Activated naive CD4-positive, alpha-beta T cell treated with anti-CD3 and anti-CD28 coated beads for 36 hours (primary cell): ENCODE data around the gene LHFPL6. TPM values are rescaled to one million over a fixed set of nuclear protein-coding genes. Genes with fewer than 3 reads are reported as not detected.

Experiments used
- CTCF ChIA-PET: fragments of 350-600 bp; sonication (Branson Sonifier 250); formaldehyde crosslinking; loops from one replicate; lab custom pipeline; 2021; ENCODE audit warnings: antibody characterized with exemption; lab: Charles Lee
- DNase-seq: peaks from one replicate; pipeline ENCODE4 v3.0.0-alpha.2; 2020
- H3K27ac Mint-ChIP-seq: one replicate; pipeline ENCODE4 v1.8.0; 2021; ENCODE audit warnings: mild to moderate bottlenecking, mixed read lengths
- H3K27me3 Mint-ChIP-seq: one replicate; pipeline ENCODE4 v1.8.0; 2021; ENCODE audit warnings: low read depth, mixed read lengths
- H3K36me3 Mint-ChIP-seq: one replicate; pipeline ENCODE4 v1.8.0; 2021; ENCODE audit warnings: low read depth, mixed read lengths
- H3K4me1 Mint-ChIP-seq: one replicate; pipeline ENCODE4 v1.8.0; 2021; ENCODE audit warnings: low read depth, mixed read lengths
- H3K4me3 Mint-ChIP-seq: one replicate; pipeline ENCODE4 v1.8.0; 2021; ENCODE audit warnings: mild to moderate bottlenecking, moderate library complexity, mixed read lengths
- H3K9me3 Mint-ChIP-seq: one replicate; pipeline ENCODE4 v1.8.0; 2021; ENCODE audit warnings: mixed read lengths
- intact Hi-C: fragments of 100-400 bp; cut with micrococcal nuclease; formaldehyde crosslinking; loops from one replicate; pipeline ENCODE4 v1.15.1; 2023
- total RNA-seq, 2 experiments: library from RNA; stranded (reverse); gene quantifications; one replicate each; pipeline ENCODE4 v1.2.3, GENCODE V29; 2021

LHFPL6 gene
- total RNA-seq, 2 experiments from 2014 or later, result 1.2 to 1.5 TPM

- Mint-ChIP-seq H3K36me3 (no peaks in the 10 kb centered on the region), H3K9me3 (no peaks in the 10 kb centered on the region), H3K4me1 (no peaks in the 10 kb centered on the region), H3K27ac (no peak overlapping the region), H3K4me3 (no peak overlapping the region), H3K27me3 (peaks cover 13% of the 10 kb centered on the region)
- intact Hi-C loops, result no loop called here
- no peak for DNase-seq
- CTCF ChIA-PET, result interaction anchor here (1.5 kb wide), 1 partner anchor 9 kb away, joined by 4 read pairs; no protein-coding TSS in a partner anchor
Measured at GRCh38 chr13:39469676-39470075, 133.3 kb downstream of the LHFPL6 start.

DNA sequence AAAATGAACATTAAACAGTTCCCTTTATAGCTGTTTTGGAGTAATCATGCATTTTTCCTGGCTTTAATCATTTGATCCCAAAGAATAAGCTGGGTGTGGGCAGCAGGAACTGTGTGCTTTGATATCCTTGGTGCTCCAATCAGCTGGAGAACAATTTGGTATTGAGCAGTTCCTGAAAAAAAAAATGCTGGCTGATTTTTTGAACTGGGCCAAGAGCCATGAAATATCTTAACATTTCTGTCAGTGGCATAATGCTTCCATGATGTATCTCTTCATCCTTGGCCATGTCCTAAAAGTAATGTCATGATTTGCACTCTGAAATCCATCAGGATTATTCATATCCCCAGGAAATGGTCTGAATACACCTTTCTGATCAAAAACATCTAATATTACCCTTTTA is 134.7 kb downstream of the LHFPL6 start:
- Mint-ChIP-seq H3K27me3 (peaks cover 13% of the 10 kb centered on the region), H3K4me3 (no peak overlapping the region), H3K27ac (no peak overlapping the region), H3K9me3 (no peaks in the 10 kb centered on the region), H3K36me3 (no peaks in the 10 kb centered on the region), H3K4me1 (no peaks in the 10 kb centered on the region)
- CTCF ChIA-PET, result interaction anchor here (1.5 kb wide), 1 partner anchor 11 kb away, joined by 4 read pairs; no protein-coding TSS in a partner anchor
- DNase-seq, result no peak
- intact Hi-C loops, result no loop called here

- no peak for DNase-seq
- CTCF ChIA-PET, result no interaction called here
- Mint-ChIP-seq H3K4me3 (no peak overlapping the region), H3K36me3 (no peaks in the 10 kb centered on the region), H3K4me1 (no peaks in the 10 kb centered on the region), H3K27ac (no peak overlapping the region), H3K27me3 (peaks cover 11% of the 10 kb centered on the region), H3K9me3 (no peaks in the 10 kb centered on the region)
- intact Hi-C loops, result no loop called here
Measured at GRCh38 chr13:39463611-39464010, 139.4 kb downstream of the LHFPL6 start.

- intact Hi-C loops, result no loop called here
- Mint-ChIP-seq H3K4me3 (no peak overlapping the region), H3K27ac (no peak overlapping the region), H3K4me1 (no peaks in the 10 kb centered on the region), H3K27me3 (peaks cover 15% of the 10 kb centered on the region), H3K9me3 (no peaks in the 10 kb centered on the region), H3K36me3 (no peaks in the 10 kb centered on the region)
- CTCF ChIA-PET, result no interaction called here
- DNase-seq, result no peak
Measured at GRCh38 chr13:39462906-39463305, 140.1 kb downstream of the LHFPL6 start.

GRCh38 chr13:39462428-39462827 is 140.6 kb downstream of the LHFPL6 start:
- intact Hi-C loops, result no loop called here
- no peaks in the 10 kb centered on the region for H3K36me3 Mint-ChIP-seq
- CTCF ChIA-PET, result no interaction called here
- no peaks in the 10 kb centered on the region for H3K9me3 Mint-ChIP-seq
- peaks cover 15% of the 10 kb centered on the region for H3K27me3 Mint-ChIP-seq
- H3K4me1 Mint-ChIP-seq, result no peaks in the 10 kb centered on the region
- H3K4me3 Mint-ChIP-seq, result no peak overlapping the region
- no peak for DNase-seq
- H3K27ac Mint-ChIP-seq, result no peak overlapping the region

DNA sequence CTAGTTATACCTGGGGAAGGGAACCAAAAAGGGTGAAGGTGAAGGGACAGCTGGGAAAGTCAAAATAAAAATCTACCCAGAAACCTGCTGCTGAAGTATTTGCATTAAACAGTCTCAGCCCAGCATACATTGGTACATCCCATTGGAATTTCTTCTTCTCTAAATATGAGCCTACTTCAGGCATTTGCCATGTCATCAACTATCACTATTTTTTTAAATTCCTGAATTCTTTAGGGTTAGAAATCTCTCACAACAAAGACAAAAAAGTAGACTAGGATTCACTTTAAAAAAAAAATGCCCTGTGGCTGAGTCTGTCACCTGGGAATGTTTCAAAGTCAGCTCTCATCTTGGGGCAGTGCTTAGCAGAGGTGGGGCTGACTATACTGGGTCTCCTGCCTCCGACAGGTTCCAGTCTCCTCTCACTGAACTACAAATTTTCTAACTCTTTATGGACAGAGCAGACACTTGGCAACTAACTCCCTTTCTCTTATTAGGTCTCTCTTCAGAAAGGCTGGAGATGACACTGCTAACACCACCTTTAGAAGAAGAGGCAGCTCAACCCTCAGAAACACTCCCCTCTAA is 141.2 kb downstream of the LHFPL6 start:
- CTCF ChIA-PET, result no interaction called here
- H3K27me3 Mint-ChIP-seq, result peaks cover 10% of the 10 kb centered on the region

DNA sequence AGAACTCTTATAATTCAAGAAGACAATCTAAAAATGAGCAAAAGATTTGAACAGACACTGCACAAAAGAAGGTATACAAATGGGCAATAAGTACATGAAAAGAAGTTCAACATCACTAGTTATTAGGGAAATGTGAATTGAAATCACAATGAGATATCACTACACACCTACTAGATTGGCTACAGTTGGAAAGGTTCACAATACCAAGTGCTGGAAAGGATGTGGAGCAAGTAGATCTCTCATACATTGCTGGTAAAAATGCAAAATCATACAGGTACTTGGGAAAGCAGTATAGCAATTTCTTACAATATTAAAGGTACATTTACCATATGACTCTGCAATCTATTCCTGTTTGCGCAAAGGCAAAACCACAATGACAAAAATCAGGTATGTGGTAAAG is 145.7 kb downstream of the LHFPL6 start:
- Mint-ChIP-seq H3K27me3 (peaks cover 13% of the 10 kb centered on the region), H3K9me3 (peaks cover 3% of the 10 kb centered on the region), H3K4me1 (no peaks in the 10 kb centered on the region), H3K27ac (no peak overlapping the region), H3K36me3 (no peaks in the 10 kb centered on the region), H3K4me3 (no peak overlapping the region)
- CTCF ChIA-PET, result no interaction called here
- intact Hi-C loops, result no loop called here
- no peak for DNase-seq

More for the DNA sequence above, 141.2 kb downstream of the LHFPL6 start:
- Mint-ChIP-seq H3K36me3 (no peaks in the 10 kb centered on the region), H3K4me1 (no peaks in the 10 kb centered on the region), H3K4me3 (no peak overlapping the region), H3K27ac (no peak overlapping the region), H3K9me3 (peaks cover 3% of the 10 kb centered on the region)
- intact Hi-C loops, result no loop called here
- no peak for DNase-seq

- intact Hi-C loops, result no loop called here
- Mint-ChIP-seq H3K27me3 (peaks cover 17% of the 10 kb centered on the region), H3K9me3 (peaks cover 3% of the 10 kb centered on the region), H3K4me1 (no peaks in the 10 kb centered on the region), H3K27ac (no peak overlapping the region), H3K36me3 (no peaks in the 10 kb centered on the region), H3K4me3 (no peak overlapping the region)
- DNase-seq, result no peak
- CTCF ChIA-PET, result no interaction called here
Measured at GRCh38 chr13:39455521-39456175, 147.3 kb downstream of the LHFPL6 start.

GRCh38 chr13:39452834-39453233 is 150.2 kb downstream of the LHFPL6 start:
- DNase-seq, result no peak
- Mint-ChIP-seq H3K9me3 (peaks cover 3% of the 10 kb centered on the region), H3K4me3 (no peak overlapping the region), H3K4me1 (no peaks in the 10 kb centered on the region), H3K27me3 (peaks cover 14% of the 10 kb centered on the region), H3K27ac (no peak overlapping the region), H3K36me3 (no peaks in the 10 kb centered on the region)
- intact Hi-C loops, result no loop called here
- CTCF ChIA-PET, result no interaction called here

DNA sequence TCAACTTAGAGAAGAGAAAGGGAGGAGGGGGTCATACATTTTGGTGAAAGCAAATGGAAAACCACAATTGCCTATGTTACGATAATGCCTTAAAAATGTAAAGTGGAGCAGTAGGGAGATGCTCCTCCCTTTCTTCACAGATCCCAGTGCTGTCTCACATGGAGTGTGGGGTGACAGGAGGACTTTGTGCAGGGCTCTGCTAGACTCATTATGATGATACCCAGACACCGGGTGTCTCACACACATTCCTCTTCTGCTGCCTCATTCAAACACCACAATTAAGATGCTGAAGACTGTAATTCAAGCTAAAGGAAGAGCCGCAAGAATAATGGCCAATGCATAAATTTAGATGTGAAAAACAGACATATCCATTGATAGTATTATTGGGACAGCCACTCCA is 150.6 kb downstream of the LHFPL6 start:
- peaks cover 14% of the 10 kb centered on the region for H3K27me3 Mint-ChIP-seq
- CTCF ChIA-PET, result interaction anchor here (0.7 kb wide), 1 partner anchor 12 kb away, joined by 6 read pairs; no protein-coding TSS in a partner anchor
- H3K9me3 Mint-ChIP-seq, result peaks cover 3% of the 10 kb centered on the region
- intact Hi-C loops, result no loop called here
- no peak overlapping the region for H3K27ac Mint-ChIP-seq
- no peak for DNase-seq
- no peaks in the 10 kb centered on the region for H3K36me3 Mint-ChIP-seq
- no peaks in the 10 kb centered on the region for H3K4me1 Mint-ChIP-seq
- H3K4me3 Mint-ChIP-seq, result no peak overlapping the region

DNA sequence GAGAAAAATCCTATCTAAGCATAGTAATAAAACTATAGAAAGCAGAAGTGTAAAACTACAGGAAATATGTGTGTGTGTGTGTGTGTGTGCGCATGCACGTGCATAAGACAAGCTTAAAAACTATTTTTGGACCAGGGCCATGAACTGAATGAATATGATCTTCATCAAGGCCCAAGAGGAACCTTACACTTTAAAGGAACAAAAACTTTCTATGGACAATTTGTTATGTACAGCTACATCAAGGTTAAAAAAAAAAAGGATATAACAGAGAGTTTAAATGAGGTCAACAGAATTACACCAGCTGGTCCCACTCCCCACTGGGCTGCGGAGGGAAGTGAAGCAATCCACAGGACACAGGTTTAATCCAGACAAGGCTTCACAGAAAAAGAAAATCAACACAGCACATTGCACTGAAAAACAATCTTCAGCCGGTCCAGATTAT is 151.1 kb downstream of the LHFPL6 start:
- H3K4me3 Mint-ChIP-seq, result no peak overlapping the region
- no peaks in the 10 kb centered on the region for H3K9me3 Mint-ChIP-seq
- no peak overlapping the region for H3K27ac Mint-ChIP-seq
- no peaks in the 10 kb centered on the region for H3K36me3 Mint-ChIP-seq
- intact Hi-C loops, result no loop called here
- H3K4me1 Mint-ChIP-seq, result no peaks in the 10 kb centered on the region
- peaks cover 14% of the 10 kb centered on the region for H3K27me3 Mint-ChIP-seq
- no peak for DNase-seq
- CTCF ChIA-PET, result interaction anchor here (0.7 kb wide), 1 partner anchor 13 kb away, joined by 6 read pairs; no protein-coding TSS in a partner anchor

GRCh38 chr13:39451301-39451700 is 151.7 kb downstream of the LHFPL6 start:
- H3K27ac Mint-ChIP-seq, result no peak overlapping the region
- no peak overlapping the region for H3K4me3 Mint-ChIP-seq
- intact Hi-C loops, result no loop called here
- CTCF ChIA-PET, result no interaction called here
- H3K27me3 Mint-ChIP-seq, result peaks cover 14% of the 10 kb centered on the region
- DNase-seq, result no peak
- no peaks in the 10 kb centered on the region for H3K36me3 Mint-ChIP-seq
- no peaks in the 10 kb centered on the region for H3K4me1 Mint-ChIP-seq
- no peaks in the 10 kb centered on the region for H3K9me3 Mint-ChIP-seq

DNA sequence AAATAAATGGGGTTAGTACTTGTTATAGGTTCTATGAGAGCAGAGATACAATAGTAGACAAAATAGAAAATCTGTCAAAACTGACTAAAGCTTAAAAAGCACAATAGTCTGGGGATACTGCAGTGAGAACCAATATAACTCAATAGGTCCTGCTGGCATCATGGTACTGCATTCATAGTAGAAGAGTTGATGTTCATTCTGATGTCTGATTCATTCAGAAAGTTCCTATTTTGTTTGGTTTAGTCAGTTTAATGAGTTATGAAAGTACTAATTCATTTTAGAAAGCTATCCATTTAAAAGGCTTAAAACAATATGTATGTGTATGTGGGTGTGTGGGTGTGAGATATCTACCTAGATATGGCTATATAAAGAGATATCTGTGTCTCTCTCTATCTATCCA is 152.8 kb downstream of the LHFPL6 start:
- no peak for DNase-seq
- Mint-ChIP-seq H3K9me3 (no peaks in the 10 kb centered on the region), H3K27me3 (peaks cover 7% of the 10 kb centered on the region), H3K4me3 (no peak overlapping the region), H3K27ac (no peak overlapping the region), H3K4me1 (no peaks in the 10 kb centered on the region), H3K36me3 (no peaks in the 10 kb centered on the region)
- CTCF ChIA-PET, result no interaction called here
- intact Hi-C loops, result no loop called here
